Measurements from ENCODE around the gene OSER1. TPM values are rescaled to one million over a fixed set of nuclear protein-coding genes. Genes with fewer than 3 reads are reported as not detected.

OSER1 gene
- polyA plus RNA-seq, 1 donor from 2014 or later = 43.9 TPM

DNA sequence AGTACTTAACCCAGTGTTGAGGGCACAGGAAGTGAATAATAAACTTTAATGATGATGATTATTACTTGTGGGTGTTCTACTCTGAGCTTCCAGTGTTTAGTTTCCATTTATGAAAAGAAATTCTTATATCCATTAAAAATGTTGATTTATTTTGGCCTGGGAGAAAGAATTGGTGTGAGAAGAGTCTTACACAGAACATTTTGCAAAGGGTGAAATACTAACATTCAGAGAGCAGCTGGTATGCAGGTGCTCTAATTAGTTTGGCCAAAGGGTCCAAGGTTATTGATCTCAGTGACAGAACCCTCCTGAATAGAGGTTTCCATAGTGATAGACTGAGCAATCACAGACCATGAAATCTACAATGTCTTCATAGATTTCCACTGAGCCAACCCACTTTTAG lies 4.4 kb downstream of the OSER1 start:
- no peaks in the 10 kb centered on the region for H3K9me2 ChIP-seq (ENCODE audit: insufficient read depth, low read length)
- H3K4me3 ChIP-seq (ENCODE audit: low read length) = no peak overlapping the region
- peaks cover under 1% of the 10 kb centered on the region for H3F3A ChIP-seq (ENCODE audit: insufficient read depth, low read length, poor library complexity, severe bottlenecking)
- no peak overlapping the region for H3K9ac ChIP-seq (ENCODE audit: low read length)
- peaks cover 9% of the 10 kb centered on the region for H4K20me1 ChIP-seq (ENCODE audit: insufficient read depth)
- H3K9me3 ChIP-seq (ENCODE audit: low read length) = no peaks in the 10 kb centered on the region
- TF ChIP-seq EP300 (conservative IDR thresholded peaks at IDR 0.05; ENCODE audit: poor library complexity, severe bottlenecking) (no peak), EZH2 (IDR thresholded peaks at IDR 0.05; ENCODE audit: borderline replicate concordance, insufficient read depth, low read length, poor library complexity, severe bottlenecking) (no peak), MXI1 (conservative IDR thresholded peaks at IDR 0.05; ENCODE audit: poor library complexity, severe bottlenecking) (no peak), TAF1 (IDR thresholded peaks at IDR 0.05; ENCODE audit: low read depth) (no peak), POLR2AphosphoS5 (IDR thresholded peaks at IDR 0.05) (no peak), RAD21 (conservative IDR thresholded peaks at IDR 0.05) (no peak), SMC3 (conservative IDR thresholded peaks at IDR 0.05; ENCODE audit: poor library complexity) (no peak)
- TF ChIP-seq, protein P1, sequence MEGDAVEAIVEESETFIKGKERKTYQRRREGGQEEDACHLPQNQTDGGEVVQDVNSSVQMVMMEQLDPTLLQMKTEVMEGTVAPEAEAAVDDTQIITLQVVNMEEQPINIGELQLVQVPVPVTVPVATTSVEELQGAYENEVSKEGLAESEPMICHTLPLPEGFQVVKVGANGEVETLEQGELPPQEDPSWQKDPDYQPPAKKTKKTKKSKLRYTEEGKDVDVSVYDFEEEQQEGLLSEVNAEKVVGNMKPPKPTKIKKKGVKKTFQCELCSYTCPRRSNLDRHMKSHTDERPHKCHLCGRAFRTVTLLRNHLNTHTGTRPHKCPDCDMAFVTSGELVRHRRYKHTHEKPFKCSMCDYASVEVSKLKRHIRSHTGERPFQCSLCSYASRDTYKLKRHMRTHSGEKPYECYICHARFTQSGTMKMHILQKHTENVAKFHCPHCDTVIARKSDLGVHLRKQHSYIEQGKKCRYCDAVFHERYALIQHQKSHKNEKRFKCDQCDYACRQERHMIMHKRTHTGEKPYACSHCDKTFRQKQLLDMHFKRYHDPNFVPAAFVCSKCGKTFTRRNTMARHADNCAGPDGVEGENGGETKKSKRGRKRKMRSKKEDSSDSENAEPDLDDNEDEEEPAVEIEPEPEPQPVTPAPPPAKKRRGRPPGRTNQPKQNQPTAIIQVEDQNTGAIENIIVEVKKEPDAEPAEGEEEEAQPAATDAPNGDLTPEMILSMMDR (IDR thresholded peaks at IDR 0.05; ENCODE audit: poor library complexity, severe bottlenecking) = no peak
- TF ChIP-seq, protein P2, sequence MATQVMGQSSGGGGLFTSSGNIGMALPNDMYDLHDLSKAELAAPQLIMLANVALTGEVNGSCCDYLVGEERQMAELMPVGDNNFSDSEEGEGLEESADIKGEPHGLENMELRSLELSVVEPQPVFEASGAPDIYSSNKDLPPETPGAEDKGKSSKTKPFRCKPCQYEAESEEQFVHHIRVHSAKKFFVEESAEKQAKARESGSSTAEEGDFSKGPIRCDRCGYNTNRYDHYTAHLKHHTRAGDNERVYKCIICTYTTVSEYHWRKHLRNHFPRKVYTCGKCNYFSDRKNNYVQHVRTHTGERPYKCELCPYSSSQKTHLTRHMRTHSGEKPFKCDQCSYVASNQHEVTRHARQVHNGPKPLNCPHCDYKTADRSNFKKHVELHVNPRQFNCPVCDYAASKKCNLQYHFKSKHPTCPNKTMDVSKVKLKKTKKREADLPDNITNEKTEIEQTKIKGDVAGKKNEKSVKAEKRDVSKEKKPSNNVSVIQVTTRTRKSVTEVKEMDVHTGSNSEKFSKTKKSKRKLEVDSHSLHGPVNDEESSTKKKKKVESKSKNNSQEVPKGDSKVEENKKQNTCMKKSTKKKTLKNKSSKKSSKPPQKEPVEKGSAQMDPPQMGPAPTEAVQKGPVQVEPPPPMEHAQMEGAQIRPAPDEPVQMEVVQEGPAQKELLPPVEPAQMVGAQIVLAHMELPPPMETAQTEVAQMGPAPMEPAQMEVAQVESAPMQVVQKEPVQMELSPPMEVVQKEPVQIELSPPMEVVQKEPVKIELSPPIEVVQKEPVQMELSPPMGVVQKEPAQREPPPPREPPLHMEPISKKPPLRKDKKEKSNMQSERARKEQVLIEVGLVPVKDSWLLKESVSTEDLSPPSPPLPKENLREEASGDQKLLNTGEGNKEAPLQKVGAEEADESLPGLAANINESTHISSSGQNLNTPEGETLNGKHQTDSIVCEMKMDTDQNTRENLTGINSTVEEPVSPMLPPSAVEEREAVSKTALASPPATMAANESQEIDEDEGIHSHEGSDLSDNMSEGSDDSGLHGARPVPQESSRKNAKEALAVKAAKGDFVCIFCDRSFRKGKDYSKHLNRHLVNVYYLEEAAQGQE (IDR thresholded peaks at IDR 0.05; ENCODE audit: borderline replicate concordance) = no peak
- peaks cover 74% of the 10 kb centered on the region for H3K79me2 ChIP-seq (replicated peaks; ENCODE audit: insufficient read depth, low read length)
- H3K27ac ChIP-seq (ENCODE audit: low read length) = no peak overlapping the region
- no peak overlapping the region for H2AFZ ChIP-seq (ENCODE audit: low read depth, low read length)
- no peak overlapping the region for H3K4me2 ChIP-seq (ENCODE audit: low read length)
- peaks cover 10% of the 10 kb centered on the region for H3K36me3 ChIP-seq (ENCODE audit: insufficient read depth, low read length)
- H3K27me3 ChIP-seq (ENCODE audit: insufficient read depth, low read depth, low read length) = no peaks in the 10 kb centered on the region

DNA sequence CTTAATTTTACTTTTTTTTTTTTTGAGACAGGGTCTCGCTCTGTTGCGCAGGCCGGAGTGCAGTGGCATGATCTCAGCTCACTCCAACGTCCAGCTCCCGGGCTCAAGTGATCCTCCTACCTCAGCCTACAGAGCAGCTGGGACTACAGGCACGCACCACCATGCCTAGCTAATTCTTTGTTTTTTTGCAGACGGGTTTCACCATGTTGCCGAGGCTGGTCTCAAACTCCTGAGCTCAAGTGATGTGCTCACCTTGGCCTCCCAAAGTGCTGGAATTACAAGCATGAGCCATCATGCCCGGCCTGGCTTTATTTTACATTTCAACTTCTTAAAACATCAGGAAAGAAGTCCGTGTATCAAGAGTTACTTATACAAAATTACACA lies 5.7 kb downstream of the OSER1 start:
- Histone ChIP-seq H3K9me2 (ENCODE audit: insufficient read depth, low read length) (no peaks in the 10 kb centered on the region), H3F3A (ENCODE audit: insufficient read depth, low read length, poor library complexity, severe bottlenecking) (no peaks in the 10 kb centered on the region), H4K20me1 (ENCODE audit: insufficient read depth) (peaks cover 9% of the 10 kb centered on the region), H2AFZ (ENCODE audit: low read depth, low read length) (no peak overlapping the region), H3K9me3 (ENCODE audit: low read length) (no peaks in the 10 kb centered on the region), H3K27ac (ENCODE audit: low read length) (no peak overlapping the region), H3K79me2 (replicated peaks; ENCODE audit: insufficient read depth, low read length) (peaks cover 70% of the 10 kb centered on the region), H3K27me3 (ENCODE audit: insufficient read depth, low read depth, low read length) (no peaks in the 10 kb centered on the region), H3K9ac (ENCODE audit: low read length) (no peak overlapping the region), H3K4me2 (ENCODE audit: low read length) (no peak overlapping the region), H3K36me3 (ENCODE audit: insufficient read depth, low read length) (peaks cover 12% of the 10 kb centered on the region), H3K4me3 (ENCODE audit: low read length) (no peak overlapping the region)
- TF ChIP-seq RAD21 (conservative IDR thresholded peaks at IDR 0.05) (no peak), MXI1 (conservative IDR thresholded peaks at IDR 0.05; ENCODE audit: poor library complexity, severe bottlenecking) (no peak), POLR2AphosphoS5 (IDR thresholded peaks at IDR 0.05) (no peak), EZH2 (IDR thresholded peaks at IDR 0.05; ENCODE audit: borderline replicate concordance, insufficient read depth, low read length, poor library complexity, severe bottlenecking) (no peak), SMC3 (conservative IDR thresholded peaks at IDR 0.05; ENCODE audit: poor library complexity) (no peak), TAF1 (IDR thresholded peaks at IDR 0.05; ENCODE audit: low read depth) (no peak), EP300 (conservative IDR thresholded peaks at IDR 0.05; ENCODE audit: poor library complexity, severe bottlenecking) (no peak)
- TF ChIP-seq, protein P2 (IDR thresholded peaks at IDR 0.05; ENCODE audit: borderline replicate concordance) = no peak
- TF ChIP-seq, protein P1 (IDR thresholded peaks at IDR 0.05; ENCODE audit: poor library complexity, severe bottlenecking) = no peak

All from neural cell (in vitro differentiated cells).